Stimulated activated memory B cell treated with anti-CD40 and anti-IgM and Interleukin-4, amounts not matched to agents 10 μg/mL and 1 μg/mL and 100 μg/mL, for 72 hours (primary cell): ENCODE results near the gene CCN2.
A peak's percentile ranks its signal among the peaks of the same experiment; 100 is the strongest.

Source experiments
- ATAC-seq: fragments of 150-1000 bp; cut with Tn5 transposase; 2 replicates; pipeline ENCODE4 v1.10.0; 2021
- H3K27ac Mint-ChIP-seq: one replicate; pipeline ENCODE4 v1.8.0; 2022; ENCODE audit warnings: mild to moderate bottlenecking, mixed read lengths
- H3K27me3 Mint-ChIP-seq: one replicate; pipeline ENCODE4 v1.8.0; 2022; ENCODE audit warnings: mixed read lengths
- H3K36me3 Mint-ChIP-seq: one replicate; pipeline ENCODE4 v1.8.0; 2022; ENCODE audit warnings: mixed read lengths
- H3K4me1 Mint-ChIP-seq: one replicate; pipeline ENCODE4 v1.8.0; 2022; ENCODE audit warnings: mixed read lengths
- H3K4me3 Mint-ChIP-seq: one replicate; pipeline ENCODE4 v1.8.0; 2022; ENCODE audit warnings: mild to moderate bottlenecking, moderate library complexity, mixed read lengths
- H3K9me3 Mint-ChIP-seq: one replicate; pipeline ENCODE4 v1.8.0; 2022; ENCODE audit warnings: mixed read lengths

The CCN2 gene, protein sequence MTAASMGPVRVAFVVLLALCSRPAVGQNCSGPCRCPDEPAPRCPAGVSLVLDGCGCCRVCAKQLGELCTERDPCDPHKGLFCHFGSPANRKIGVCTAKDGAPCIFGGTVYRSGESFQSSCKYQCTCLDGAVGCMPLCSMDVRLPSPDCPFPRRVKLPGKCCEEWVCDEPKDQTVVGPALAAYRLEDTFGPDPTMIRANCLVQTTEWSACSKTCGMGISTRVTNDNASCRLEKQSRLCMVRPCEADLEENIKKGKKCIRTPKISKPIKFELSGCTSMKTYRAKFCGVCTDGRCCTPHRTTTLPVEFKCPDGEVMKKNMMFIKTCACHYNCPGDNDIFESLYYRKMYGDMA

DNA sequence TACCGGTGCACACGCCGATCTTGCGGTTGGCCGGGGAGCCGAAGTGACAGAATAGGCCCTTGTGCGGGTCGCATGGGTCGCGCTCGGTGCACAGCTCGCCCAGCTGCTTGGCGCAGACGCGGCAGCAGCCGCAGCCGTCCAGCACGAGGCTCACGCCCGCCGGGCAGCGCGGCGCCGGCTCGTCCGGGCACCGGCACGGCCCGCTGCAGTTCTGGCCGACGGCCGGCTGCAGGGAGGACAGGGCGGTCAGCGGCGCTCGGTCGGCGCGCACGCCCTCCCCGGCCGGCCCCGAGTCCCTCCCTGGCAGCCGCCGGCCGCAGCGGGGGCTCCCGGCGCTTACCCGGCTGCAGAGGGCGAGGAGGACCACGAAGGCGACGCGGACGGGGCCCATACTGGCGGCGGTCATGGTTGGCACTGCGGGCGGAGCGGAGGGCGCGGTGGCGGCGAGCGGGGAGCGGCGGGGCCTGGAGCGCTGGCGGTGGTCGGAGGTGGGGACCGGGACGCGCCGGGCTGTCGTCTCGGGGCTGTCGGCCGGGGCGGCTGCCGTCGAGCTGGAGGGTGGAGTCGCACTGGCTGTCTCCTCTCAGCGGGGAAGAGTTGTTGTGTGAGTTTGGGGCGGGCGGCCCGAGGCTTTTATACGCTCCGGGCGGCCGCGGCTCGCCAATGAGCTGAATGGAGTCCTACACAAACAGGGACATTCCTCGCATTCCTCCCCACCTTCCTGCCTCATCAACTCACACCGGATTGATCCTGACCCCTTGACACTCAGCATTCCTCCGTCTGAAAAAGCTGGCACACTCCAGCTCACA is at the start of gene CCN2:
CCN2 (minus strand) TSS at position 606 of the 809 bp plus-strand sequence; CDS start at position 406, 200 bp downstream.
- H3K27ac Mint-ChIP-seq, result no peak within 1 kb of the TSS
- peaks cover 84% of the 10 kb centered on the region for H3K27me3 Mint-ChIP-seq
- H3K9me3 Mint-ChIP-seq, result no peaks in the 10 kb centered on the region
- no peaks in the 10 kb centered on the region for H3K36me3 Mint-ChIP-seq
- peaks cover 10% of the 10 kb centered on the region for H3K4me1 Mint-ChIP-seq
- peak; percentile 49 for ATAC-seq
- H3K4me3 Mint-ChIP-seq, result peak within 1 kb of the TSS; percentile 82

DNA sequence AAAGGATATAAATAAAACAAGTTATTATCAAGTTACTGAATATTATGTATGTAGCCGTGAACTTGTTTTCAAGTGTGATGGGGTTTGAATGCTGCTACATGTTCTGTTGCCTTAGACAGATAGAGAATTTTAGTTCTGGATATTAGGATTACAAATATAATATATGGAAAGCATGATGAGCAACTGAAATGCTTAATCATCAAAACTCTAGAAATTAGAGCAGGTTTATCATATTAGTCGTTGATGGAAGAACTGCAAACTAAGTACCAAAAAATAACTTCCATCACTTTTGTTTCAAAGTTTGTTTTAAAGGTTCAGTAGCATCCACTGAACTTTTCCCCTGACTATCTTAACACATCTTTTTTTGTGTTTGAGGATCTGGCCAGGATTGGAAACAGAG is 49.1 kb upstream of the CCN2 start:
- peaks cover 6% of the 10 kb centered on the region for H3K9me3 Mint-ChIP-seq
- no peaks in the 10 kb centered on the region for H3K27me3 Mint-ChIP-seq
- no peak for ATAC-seq
- H3K27ac Mint-ChIP-seq, result no peak overlapping the region
- H3K4me3 Mint-ChIP-seq, result no peak overlapping the region
- H3K4me1 Mint-ChIP-seq, result peaks cover 15% of the 10 kb centered on the region
- no peaks in the 10 kb centered on the region for H3K36me3 Mint-ChIP-seq

DNA sequence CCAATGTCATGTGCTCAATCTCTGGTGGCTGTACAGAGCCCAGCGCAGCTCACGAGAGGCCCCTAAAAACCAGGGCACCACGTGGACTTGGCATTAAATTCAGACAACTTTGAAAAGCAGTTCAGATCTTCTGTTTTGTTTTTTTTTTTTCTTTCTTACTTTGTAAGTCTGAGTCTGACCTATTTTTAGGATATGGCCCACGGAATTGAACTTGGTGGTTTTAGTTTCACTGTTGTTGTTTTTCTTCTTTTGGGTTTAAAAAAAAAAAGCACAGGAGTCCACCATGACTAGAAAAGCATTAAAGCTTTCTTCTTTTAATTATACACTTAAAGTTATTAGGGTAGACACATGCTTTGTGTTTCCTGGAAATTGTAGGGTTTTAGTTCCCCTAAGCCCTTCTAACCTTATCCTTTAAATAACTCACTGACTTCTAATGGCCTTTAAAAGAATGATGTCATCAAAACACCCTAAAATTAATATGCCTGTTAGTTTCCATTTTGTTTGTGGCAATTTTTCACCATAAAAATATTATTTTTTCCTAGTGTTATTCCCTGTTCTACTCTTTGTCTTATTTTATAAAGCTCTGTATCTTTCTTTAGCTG is 48.5 kb upstream of the CCN2 start:
- no peaks in the 10 kb centered on the region for H3K27me3 Mint-ChIP-seq
- ATAC-seq, result peak; percentile 75
- H3K4me3 Mint-ChIP-seq, result no peak overlapping the region
- peak overlapping the region; percentile 33 for H3K27ac Mint-ChIP-seq
- H3K36me3 Mint-ChIP-seq, result no peaks in the 10 kb centered on the region
- peaks cover 6% of the 10 kb centered on the region for H3K9me3 Mint-ChIP-seq
- H3K4me1 Mint-ChIP-seq, result peaks cover 15% of the 10 kb centered on the region

DNA sequence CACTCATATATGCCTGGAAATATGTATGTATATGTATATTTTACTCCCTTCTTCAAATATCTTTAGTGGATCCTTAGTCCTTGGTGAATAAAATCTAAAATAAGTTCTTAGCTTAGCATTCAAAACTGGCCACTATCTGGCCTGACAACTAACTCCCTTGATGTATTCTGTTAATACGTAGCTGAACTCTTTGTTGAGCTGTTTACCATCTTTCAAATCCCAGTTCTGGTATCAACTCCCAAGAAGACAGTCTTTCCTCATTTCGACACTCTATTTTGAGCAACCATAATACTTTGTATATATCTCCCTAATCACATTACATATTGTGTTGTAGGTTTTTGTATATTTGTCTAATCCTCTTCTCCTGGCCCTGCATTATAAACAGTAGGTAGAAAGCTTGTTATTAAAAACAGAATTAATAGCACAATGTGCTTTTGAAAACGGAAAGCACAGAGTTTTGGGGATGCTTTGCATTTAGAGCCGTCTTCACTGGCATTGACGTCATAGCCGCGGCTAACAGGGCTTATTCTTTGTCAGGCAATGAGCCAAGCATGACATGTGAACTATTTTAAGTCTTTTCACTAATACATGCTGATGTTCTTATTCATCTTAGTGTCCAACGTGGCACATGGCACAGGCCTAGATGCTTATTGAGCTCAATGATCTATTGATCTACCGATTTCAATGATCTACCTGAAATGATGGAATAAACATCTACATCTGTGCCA is 47.2 kb upstream of the CCN2 start:
- Mint-ChIP-seq H3K9me3 (no peaks in the 10 kb centered on the region), H3K4me1 (peaks cover 15% of the 10 kb centered on the region), H3K36me3 (no peaks in the 10 kb centered on the region), H3K4me3 (no peak overlapping the region), H3K27ac (peak overlapping the region; percentile 33), H3K27me3 (no peaks in the 10 kb centered on the region)
- ATAC-seq, result no peak

DNA sequence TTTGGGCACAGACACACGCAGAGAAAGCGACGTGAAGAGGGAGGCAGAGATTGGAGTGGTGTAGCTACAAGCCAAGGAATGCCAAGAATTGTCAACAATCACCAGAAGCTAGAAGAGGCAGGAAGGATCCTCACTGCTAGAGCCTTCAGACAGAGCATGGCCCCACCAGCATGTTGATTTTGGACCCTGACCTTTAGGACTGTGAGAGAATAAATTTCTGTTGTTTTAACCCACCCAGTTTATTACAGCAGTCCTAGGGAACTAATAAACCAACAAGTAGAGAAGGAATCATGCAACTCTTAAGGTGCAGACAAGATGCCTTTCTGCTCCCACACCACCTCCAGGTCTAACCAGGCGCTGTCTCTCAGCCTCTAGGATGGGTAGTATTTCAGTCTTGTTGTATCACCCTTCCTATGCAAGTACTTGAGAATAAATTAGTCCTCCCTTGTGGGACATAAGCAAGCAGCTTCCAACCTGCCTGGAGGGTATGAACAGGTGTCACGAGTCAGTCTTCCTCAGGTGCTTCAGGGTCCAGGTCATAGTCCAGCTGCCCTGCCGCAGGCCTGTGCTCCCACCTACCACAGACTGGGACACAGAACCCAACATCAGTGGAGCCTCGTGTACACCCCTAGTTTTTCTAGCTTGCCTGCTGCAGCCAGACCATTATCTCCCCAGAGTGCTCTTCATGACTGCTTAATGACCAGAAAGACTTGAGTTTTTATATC is 46.4 kb upstream of the CCN2 start:
- H3K27me3 Mint-ChIP-seq, result no peaks in the 10 kb centered on the region
- no peak overlapping the region for H3K27ac Mint-ChIP-seq

DNA sequence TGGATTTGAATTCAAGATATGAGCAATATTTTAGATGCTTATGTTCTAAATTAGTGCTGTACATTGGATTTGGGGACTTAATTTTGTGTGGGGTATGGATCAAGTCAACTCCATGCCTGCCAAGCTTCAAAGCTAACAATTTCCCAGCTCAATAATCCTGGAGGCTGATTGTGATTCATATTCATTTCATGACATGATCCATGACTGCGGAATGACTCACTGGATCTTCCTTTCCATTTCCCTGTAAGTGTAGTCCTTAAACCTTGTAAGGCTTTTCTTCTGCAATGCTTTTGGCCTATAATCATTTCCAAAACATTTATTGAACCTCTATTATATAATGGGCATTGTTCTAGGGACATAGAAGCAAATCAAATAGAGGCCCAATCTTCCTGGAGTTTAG is 44.7 kb upstream of the CCN2 start:
- H3K36me3 Mint-ChIP-seq, result no peaks in the 10 kb centered on the region
- no peaks in the 10 kb centered on the region for H3K27me3 Mint-ChIP-seq

More for the DNA sequence above, 46.4 kb upstream of the CCN2 start:
- Mint-ChIP-seq H3K4me1 (peaks cover 15% of the 10 kb centered on the region), H3K9me3 (no peaks in the 10 kb centered on the region), H3K4me3 (no peak overlapping the region), H3K36me3 (no peaks in the 10 kb centered on the region)
- ATAC-seq, result no peak

DNA sequence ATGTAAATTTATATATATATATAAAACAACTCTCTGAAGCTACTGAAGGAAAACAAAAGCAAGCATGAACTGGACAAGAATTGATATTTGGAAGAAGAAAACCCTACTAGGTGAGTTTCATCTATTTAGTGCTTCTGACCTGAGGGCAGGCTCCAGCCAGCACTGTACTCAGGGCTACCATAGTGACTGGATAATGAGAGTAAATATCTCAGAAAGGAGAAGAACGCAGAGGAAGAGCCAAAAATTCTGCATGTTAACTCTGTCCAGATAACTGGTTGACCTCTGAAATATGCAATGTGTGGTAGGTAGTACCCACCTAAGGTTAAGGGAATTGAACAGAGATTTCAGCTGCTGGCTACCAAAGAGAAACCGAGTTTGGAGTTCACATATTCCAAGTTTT is 41.4 kb upstream of the CCN2 start:
- Mint-ChIP-seq H3K4me1 (no peaks in the 10 kb centered on the region), H3K4me3 (no peak overlapping the region), H3K36me3 (no peaks in the 10 kb centered on the region), H3K27me3 (no peaks in the 10 kb centered on the region), H3K9me3 (no peaks in the 10 kb centered on the region), H3K27ac (no peak overlapping the region)
- ATAC-seq, result no peak

More for the DNA sequence above, 44.7 kb upstream of the CCN2 start:
- ATAC-seq, result no peak
- peaks cover 15% of the 10 kb centered on the region for H3K4me1 Mint-ChIP-seq
- no peak overlapping the region for H3K4me3 Mint-ChIP-seq
- H3K9me3 Mint-ChIP-seq, result no peaks in the 10 kb centered on the region
- H3K27ac Mint-ChIP-seq, result no peak overlapping the region

DNA sequence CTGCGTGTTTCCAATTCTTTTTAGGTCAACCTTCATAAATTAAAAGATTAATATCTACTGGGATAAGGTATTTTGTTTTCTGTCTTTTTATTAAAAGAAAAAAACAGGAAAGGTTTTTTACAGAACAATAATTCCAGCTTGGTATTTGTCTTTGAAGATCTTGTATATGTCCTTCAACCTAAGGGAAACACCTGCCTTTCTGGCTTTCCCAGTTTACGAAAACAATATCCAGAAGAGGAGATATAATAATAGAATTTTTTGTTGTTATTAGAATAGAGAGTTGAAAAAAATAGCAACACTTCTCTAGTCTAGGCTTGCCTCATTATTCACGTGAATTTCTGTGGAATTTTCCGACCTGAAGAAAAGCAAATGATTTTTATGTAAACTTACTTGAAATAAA is 37.9 kb upstream of the CCN2 start:
- Mint-ChIP-seq H3K9me3 (no peaks in the 10 kb centered on the region), H3K36me3 (no peaks in the 10 kb centered on the region), H3K27ac (no peak overlapping the region), H3K4me1 (no peaks in the 10 kb centered on the region), H3K27me3 (no peaks in the 10 kb centered on the region), H3K4me3 (no peak overlapping the region)
- ATAC-seq, result no peak

DNA sequence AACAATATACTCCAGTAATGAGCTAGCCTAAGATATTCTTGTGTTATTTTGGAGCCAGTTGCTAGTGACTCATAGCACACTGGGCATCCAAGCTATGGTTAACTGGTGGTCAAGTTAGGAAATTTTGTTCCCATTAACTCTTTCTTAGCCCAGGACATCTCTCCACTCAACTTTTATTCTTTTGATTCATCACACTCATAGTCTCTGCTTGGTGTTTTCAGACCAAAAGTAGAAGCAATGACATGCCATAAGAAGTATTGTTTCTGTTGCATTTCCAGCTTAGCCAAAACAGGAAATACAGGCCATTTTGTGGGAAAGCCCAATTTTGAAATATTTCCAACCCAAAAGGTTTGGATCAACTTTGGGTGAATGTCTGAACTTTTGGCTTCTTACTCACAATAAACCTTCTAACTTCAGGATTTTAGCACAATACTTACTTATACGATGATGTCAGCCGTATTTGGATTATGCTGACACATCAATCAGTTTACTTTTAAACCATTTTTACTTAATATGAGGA is 31.6 kb upstream of the CCN2 start:
- no peaks in the 10 kb centered on the region for H3K9me3 Mint-ChIP-seq

DNA sequence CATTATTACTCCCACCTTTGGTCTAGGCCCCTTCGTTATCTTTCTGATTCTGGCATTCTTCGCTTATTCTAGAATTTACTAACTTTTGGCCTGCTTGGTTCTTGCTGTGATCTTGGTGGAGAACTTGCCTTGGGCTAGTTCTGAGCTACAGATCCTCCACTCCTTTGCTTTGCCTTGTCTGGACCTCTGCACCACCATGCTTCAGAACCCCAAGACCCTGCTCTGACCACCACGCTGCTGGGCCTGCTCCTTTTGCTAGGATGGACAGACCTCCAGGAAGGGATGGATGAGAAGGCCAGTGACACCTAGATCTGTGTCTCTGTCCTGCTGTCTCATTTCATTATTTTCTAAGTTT is 30.4 kb upstream of the CCN2 start:
- no peaks in the 10 kb centered on the region for H3K9me3 Mint-ChIP-seq
- no peak overlapping the region for H3K4me3 Mint-ChIP-seq
- no peaks in the 10 kb centered on the region for H3K4me1 Mint-ChIP-seq
- H3K27ac Mint-ChIP-seq, result no peak overlapping the region
- H3K36me3 Mint-ChIP-seq, result no peaks in the 10 kb centered on the region
- no peaks in the 10 kb centered on the region for H3K27me3 Mint-ChIP-seq
- no peak for ATAC-seq

More for the DNA sequence above, 31.6 kb upstream of the CCN2 start:
- no peak for ATAC-seq
- Mint-ChIP-seq H3K36me3 (no peaks in the 10 kb centered on the region), H3K4me1 (no peaks in the 10 kb centered on the region), H3K27ac (no peak overlapping the region), H3K27me3 (no peaks in the 10 kb centered on the region), H3K4me3 (no peak overlapping the region)

DNA sequence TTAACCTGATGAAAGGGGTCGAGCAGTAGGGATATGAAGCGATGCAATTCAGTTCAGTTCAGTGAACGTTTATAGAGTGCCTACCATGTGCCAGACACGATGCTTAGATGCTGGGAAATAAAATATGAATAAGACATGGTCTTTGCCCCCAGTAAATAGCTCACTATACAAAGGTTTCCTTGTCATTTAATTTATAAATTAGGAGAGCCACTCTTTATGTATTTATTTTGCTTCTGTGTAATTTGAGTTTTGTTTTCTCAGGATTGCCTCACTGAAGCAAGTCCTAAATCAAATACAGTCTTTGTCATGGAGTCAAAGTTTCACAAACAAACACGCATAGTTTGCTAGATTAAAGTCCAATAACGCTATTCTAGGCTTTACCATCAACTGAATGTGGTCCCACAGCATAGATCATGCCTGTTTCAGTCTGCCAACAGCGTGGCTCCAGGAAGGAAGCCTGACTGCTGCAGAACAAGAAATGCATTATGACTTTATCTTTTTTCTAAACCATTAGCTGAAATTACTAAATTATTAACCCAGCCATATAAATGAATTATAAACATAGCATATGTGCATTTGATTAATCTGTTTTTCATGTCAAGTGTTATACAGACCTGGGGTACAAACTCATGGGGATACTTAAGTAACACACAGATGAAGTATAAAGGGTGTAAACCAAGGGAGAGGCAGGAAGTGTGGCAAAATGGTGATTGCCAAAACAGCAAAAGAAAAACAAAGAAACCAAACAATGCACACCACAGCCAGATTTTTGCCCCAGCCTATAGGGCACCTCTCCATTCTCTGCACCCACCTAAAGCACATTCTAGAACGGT is 29.8 kb upstream of the CCN2 start:
- ATAC-seq, result no peak
- Mint-ChIP-seq H3K9me3 (no peaks in the 10 kb centered on the region), H3K36me3 (no peaks in the 10 kb centered on the region), H3K4me1 (no peaks in the 10 kb centered on the region), H3K4me3 (no peak overlapping the region), H3K27me3 (no peaks in the 10 kb centered on the region), H3K27ac (no peak overlapping the region)

DNA sequence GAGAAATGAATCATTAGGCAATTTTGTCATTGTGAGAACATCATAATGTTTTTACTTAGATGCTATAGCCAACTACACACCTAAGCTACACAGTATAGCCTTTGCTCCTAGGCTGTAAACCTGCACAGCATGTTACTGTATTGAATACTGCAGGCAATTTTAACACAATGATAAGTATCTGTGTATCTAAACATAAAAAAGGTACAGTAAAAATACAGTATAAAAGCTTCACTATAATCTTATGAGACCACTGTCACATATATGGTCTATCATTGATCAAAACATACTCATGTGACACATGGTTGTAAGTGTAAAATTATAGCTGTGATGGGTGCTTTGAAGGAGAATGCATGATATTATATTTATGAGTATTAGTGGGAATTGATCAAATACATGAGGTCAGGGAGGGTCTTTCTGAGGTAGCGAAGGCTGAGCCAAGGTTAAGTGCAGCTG is 29.2 kb upstream of the CCN2 start:
- no peaks in the 10 kb centered on the region for H3K9me3 Mint-ChIP-seq
- H3K27ac Mint-ChIP-seq, result no peak overlapping the region
- no peaks in the 10 kb centered on the region for H3K27me3 Mint-ChIP-seq
- H3K4me1 Mint-ChIP-seq, result no peaks in the 10 kb centered on the region
- ATAC-seq, result no peak
- H3K4me3 Mint-ChIP-seq, result no peak overlapping the region
- no peaks in the 10 kb centered on the region for H3K36me3 Mint-ChIP-seq

DNA sequence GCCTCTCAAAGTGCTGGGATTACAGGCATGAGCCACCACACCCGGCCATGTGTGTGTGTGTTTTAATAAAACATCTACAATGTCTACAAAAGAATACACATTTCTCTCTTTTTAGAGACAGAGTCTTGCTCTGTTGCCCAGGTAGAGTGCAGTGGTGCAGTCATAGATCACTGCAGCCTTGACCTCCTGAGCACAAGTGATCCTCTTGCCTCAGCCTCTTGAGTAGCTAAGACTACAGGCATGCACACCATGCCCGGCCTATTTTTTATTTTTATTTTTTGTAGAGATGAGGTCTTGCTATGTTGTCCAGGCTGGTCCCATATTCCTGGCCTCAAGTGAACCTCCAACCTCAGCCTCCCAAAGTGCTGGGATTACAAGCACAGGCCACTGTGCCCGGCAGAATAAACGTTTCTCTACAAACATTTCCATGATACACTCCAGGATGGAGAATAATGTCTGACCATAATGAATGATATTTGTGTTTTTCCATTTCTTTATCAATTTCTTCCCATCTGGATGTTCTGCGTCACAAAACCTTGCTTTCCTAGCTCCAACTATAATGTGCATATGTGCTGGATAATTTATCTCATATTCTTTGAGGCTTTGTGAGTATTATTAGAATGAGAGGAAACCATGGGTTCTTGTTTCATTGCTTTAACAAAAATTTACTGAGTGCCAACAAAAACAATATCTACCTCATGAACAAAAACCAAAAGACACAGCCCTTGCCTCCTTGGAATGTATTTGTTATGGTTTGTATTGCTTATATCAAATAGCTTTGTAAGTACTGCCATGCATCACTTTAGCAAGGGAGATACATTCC is 28.6 kb upstream of the CCN2 start:
- H3K4me1 Mint-ChIP-seq, result no peaks in the 10 kb centered on the region
- no peaks in the 10 kb centered on the region for H3K27me3 Mint-ChIP-seq
- H3K36me3 Mint-ChIP-seq, result no peaks in the 10 kb centered on the region
- no peak overlapping the region for H3K4me3 Mint-ChIP-seq
- H3K9me3 Mint-ChIP-seq, result no peaks in the 10 kb centered on the region
- ATAC-seq, result no peak
- H3K27ac Mint-ChIP-seq, result no peak overlapping the region
